Measurements from ENCODE around the gene DHCR24.
A peak's percentile ranks its signal among the peaks of the same experiment; 100 is the strongest.

The DHCR24 gene

DNA sequence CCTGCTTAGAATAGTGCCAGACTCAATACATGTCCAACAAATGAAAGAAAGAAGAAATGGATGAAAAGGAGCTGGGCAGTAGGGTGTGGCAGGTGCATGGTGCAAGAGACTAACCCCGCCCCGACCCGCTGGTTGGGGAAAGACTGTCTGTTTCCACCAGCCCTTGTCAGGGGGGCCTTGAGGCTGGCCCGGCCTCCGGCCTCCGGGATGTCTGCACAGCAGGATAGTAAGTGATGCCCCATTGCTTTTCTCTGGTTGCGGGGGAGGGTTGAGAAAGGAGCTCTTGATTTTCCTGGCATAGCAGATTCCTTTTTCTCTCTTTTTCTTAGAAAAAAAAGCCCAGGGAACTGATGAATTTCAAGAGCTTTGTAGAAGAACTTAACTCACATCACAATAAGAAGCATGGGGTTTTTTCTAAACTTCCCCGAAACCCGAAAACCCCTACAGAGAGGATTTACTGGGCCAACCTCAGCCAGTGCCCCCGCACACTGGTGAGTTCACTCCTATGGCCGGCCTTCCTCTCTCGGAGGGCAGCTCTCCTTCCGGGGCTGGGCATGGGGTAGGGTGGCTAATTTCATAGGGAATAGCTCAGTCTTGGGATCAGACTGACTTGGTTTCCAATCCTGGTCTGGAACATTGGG lies 73.4 kb downstream of the DHCR24 start:
- no peak for DNase-seq

DNA sequence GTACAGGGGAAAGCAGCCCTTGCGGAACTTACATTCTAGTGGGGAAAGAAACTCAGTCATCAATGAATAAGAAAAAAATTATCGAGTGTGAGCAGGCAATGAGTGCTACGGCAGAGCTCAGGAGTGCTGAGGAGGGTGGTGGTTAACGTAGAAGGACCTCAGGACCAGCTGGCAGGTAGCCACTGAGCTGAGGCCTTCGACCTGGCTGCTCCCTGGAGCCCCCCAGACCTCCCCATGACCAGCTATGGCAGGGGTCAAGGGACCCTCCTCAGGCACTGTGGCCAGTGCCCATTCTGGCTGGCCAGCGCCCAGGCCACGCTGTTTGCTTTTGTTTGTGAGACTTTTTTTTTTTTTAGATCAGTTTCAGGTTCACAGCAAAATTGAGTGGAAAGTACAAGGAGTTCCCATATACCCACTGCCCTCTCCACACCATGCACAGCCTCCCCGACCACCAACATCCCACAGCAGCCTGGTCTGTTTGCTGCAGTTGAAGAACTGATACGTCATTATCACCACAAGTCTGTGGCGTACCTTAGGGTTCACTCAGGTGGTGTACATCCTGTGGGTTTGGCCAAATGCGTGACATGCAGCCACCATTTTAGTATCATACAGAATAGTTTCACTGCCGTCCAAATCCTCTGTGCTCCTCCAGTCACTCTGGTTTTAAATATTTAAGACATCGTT lies 74.1 kb downstream of the DHCR24 start:
- no peak for DNase-seq

DNA sequence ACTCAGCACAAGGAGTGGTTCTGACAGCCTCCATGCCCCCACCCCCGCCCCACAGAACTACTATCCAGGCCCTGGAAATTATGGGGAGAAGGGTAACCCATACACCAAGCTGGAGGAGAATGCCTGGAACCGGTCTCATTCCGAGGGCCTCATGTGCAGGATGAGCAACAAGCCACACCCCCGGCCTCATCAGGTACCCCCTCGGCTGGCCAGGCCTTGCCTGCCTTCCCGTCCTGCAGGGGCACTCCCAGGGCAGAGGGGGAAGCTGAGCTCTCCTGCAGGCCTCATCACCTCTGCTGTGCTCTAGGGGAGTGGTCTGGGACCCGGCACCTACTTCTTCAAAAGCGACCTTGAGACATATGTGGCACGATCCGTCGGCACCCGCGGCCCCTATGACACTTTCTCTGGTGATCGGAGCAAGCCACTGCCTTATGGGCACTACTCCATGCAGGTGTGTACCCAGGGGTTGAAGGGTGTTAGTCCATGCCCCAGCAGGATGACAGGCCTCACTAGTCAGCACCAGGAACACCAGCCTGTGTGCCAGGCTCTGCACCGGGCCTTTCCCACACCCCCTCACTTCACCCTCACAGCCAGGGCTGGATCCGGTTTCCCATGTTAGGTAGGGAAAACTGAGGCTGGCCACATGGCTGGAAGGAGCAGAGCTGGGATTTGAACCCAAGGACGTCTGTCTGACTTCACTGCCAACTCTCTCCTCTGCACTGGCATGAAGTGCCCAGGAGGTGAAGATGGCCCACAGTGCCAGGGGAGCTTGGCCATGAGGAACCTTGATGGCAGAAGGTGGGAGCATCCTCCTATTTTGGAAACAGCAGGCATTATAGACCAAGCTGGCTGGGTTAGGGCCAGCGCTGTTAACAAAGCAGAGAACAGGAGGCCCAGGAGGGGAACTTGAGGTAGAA lies 75.0 kb downstream of the DHCR24 start:
- no peak for DNase-seq

DNA sequence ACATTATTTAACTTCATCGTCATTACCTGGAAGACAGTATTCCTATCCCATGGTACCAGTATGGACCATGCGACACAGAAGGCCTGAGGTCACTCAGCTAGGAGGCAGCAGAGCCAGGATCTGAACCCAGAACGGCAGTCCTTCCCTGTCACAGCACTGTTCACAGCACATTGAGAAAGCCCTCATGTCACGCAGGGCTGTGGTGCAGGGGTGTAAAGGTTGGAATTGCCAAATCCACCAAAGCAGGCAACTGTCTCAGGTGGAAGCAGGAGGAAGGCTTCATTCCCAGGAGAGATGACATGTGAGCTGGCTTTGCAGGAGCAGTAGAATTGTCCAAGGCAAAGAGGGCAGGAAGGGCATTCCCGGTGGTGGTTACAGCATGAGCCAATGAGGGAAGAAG lies 75.9 kb downstream of the DHCR24 start:
- DNase-seq: no peak

DNA sequence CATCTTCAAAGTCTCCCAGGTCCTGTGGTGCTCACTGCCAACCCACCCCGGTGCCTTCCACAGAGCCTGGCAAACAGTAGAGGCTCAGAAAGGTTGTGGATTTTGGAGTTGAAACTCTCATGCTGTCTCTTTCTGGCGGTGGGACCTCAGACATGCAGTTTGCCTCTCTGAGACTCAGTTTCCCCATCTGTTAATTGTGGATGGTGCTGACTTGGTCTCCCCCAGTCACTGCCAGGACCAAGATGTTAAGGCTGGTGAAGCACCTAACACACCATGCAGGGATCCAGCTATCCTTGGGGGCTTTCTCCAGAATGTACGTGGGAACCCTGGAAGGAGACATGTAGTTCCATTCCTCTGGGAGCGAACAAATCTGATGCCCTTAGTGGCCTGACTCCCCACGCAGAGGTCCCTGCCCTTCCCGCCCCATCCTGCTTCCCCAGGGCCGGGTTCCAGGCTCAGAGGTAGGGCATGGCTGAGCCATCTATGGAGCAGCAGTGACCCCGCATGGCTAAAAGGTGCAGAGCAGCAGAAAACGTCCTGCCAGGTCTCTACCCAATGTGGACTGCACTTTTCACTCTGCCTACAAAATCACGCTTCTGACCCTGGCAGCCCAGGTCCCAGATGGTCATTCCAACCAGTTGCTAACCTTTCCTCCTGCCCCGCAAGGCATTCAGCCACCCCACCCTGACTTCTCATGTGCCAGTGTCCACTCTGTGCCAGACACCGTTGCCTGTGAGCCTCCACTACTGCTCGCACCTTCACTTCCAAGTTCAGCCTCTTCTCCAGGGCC lies 76.6 kb downstream of the DHCR24 start:
- DNase-seq: peak; percentile 31

DNA sequence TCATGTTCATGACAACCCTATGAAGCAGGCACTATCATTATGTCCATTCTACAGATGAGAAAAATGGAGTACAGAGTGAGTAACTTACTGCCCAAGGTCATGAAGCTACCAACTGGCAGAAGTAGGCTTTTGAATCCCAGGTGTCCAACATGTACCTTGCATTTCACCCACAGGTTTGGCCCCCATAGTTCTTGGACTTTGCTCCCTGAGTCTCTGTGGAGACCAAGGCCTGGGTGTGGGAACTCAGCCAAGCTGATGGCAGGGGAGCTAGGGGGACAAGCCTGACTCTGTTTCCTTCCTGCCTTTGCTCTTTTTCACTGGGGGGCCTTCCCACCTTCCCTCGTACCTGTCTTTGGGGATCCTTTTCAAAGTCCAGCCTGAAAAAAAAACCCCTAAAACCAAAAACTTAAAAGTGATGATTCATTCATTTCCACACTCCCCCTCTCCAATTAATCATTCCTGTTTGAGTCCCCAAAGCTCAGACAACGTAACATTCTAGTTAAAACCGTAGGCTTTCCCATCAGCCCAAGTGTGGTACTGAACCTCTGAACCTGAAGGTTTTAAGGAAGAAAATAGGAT lies 77.4 kb downstream of the DHCR24 start:
- DNase-seq: no peak

DNA sequence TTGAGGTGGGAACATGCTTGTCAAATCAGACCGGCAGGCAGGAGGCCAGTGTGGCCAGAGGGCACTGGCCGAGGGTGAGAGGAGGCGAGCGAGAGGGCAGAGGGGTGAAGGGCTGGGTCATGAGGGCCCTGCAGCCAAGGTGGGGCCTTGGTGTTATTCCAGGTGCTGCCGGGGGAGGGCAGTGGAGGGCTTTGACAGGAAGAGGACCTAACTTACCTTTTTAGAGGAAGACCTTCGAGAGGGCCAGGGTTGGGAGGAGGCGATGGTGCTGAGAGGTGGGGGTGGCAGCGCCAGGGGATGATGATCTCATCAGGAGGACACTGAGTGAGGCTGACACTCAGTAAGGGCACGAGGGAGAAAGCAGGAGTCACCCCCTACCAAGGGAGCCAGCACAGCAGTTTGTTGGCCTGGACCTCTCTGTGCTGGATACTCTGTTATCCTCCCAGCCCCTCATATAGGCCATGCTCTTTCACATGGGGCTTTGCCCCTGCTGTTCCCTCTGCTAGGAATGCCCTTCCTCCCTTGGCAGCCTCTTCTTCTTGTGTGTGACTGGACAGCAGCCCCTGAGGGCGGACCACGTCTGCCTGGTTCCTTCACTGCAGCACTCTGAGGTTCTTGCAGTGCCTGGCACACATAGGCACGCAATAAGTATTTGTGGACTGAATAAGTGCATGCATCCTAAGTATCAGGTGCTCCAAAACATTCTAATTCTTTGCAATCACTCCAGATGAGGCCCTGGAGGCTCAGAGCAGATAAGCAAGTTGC lies 78.4 kb downstream of the DHCR24 start:
- no peak for DNase-seq

DNA sequence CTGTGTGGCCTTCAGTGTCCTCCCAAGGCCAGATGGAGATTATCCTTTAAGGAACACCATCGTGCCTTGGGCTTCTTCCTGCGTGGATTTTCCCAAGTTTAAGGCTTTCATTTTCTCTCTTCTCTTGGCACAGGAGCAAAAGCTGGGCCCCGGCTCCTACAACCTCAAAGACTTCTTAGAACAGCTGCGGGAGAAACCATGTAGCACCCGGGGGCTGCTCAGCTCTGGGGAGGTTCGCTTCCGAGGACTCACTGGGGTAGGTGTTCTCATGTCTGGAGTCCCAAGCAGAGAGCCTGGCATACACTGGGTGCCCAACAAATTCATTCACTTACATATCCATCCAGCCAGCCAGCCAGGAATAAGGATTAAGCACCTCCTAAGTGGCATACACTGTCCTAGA lies 79.2 kb downstream of the DHCR24 start:
- no peak for DNase-seq

DNA sequence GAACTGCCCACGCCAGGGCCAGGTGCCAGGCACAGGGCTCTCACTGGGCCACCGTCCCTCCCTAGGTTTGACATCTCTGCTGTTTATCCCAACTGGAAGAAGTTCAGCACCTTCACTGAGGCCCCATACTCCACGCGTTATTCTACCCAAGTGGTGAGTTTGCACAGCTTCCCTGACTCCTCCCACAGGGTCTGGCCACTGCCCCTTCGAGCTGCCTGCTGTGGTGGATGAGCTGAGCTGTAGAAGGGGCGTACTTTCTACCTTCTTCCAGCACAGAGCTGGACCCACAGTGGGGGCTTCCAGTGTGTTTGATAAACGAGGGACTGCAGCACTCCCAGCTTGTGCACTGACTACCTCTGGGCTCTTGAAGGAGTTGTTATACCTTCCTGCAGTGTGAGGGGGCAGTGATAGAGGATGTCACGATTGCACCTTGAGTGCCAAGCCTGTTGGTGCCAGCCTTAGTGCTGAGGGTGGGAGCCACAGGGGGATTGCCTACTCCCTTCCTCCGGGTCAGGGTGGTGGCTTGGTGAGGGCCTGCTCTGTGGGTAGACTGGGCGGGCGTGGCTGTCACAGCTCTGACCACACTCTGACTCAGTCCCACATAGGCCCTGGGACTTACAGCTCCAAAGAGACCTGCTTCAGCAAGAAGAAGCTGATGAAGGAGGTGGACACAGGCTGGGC lies 79.9 kb downstream of the DHCR24 start:
- DNase-seq: no peak

DNA sequence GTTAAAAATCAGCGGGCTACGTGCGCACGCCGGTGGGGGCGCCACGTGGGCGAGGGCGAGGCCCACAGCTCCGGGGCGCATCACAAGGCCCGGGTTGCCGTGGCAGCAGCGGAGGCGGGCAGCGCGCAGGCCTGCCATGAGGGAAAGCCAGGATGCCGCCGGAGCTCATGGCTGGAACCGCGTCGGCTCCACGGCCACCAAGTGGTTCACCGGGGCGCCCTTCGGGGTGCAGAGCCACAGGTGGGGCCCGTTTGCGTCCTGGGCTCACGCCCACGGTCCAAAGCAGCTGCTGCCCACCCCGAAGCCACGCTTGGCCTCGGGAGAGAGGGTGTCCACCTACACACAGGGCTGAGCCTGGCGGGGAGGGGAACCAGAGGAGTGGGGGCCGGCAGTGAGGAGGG lies 81.0 kb downstream of the DHCR24 start:
- no peak for DNase-seq

DNA sequence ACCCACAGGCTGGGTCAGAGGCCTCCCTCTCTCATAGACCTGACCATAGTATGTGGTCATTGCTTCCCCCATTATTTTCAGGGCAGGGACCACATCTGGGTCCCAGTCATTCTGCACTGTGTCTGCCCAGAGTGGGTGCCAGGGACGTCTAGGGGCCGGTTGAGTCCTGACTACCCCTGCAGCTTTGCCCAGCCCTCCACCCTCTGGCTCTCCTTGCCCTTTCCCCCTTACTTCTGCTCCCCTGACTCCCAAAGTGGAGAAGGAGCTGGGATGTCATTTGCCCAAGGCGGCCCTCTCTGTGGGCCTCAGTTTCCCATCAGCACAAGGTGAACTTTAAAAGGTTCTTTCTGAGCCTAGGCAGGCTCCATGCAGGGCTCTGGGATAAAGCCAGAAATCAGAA lies 81.5 kb downstream of the DHCR24 start:
- DNase-seq: no peak

DNA sequence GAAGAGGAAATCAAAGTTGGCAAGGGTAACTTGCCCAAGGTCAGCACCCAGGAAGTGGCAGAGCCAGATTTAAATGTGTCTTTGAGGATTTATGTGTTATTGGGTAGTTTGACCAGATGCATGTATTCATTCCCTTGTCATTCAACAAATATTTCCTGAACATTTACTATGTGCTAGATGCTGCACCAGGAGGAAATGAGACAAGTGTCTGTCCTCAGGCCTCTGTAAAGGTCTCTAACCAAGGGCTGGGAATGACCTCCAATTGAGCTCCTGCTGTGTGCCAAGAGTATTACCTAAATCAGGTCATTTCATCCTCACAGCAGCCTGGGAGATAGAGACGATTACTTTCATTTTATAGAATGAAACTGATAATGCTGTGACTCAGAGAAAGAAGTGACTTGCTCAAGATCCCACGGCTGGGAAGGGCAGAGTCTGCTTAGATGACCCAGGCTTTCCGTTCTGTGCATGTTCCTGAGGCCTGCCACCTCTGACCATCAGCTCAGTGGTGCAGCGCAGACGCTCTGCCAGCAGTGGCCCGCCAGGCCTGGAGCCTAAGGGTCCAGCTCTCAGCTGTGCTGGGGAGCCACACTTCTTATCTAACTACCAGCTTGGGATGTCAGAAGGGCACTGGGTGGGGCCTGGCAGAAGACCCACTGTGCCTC lies 82.4 kb downstream of the DHCR24 start:
- no peak for DNase-seq

DNA sequence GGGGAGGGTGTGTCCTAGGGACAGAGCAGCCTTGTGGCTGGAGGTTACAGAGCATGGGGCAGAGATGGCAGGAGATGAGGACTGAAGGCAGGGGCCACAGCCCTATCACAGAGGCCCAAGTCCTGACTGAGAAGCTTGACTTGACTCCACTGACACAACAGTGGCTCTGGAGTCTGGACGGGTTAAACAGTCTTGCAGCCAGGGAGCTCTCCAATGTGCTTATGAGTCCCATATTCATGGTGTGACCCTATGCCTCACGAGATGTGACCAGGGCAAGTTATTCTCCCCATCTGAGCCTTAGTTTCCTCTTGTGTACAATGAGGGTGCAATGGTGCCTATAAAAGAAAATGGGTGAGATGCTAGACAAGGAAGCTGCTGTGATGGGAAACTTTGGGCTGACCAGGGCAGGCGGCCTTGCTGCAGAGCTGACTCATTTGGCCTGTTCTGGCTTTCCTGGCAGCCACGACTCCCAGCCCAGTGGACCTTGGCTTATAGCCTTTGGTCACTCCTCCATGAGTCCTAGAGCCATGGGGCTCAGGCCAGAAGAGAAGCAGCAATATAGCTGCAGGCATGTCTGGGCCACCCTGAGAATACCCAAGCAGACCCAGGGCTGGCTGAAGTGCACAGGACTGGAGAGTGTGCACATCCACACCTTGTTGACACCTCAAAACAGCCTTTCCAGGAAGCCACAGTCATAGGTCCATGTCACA lies 83.1 kb downstream of the DHCR24 start:
- no peak for DNase-seq

DNA sequence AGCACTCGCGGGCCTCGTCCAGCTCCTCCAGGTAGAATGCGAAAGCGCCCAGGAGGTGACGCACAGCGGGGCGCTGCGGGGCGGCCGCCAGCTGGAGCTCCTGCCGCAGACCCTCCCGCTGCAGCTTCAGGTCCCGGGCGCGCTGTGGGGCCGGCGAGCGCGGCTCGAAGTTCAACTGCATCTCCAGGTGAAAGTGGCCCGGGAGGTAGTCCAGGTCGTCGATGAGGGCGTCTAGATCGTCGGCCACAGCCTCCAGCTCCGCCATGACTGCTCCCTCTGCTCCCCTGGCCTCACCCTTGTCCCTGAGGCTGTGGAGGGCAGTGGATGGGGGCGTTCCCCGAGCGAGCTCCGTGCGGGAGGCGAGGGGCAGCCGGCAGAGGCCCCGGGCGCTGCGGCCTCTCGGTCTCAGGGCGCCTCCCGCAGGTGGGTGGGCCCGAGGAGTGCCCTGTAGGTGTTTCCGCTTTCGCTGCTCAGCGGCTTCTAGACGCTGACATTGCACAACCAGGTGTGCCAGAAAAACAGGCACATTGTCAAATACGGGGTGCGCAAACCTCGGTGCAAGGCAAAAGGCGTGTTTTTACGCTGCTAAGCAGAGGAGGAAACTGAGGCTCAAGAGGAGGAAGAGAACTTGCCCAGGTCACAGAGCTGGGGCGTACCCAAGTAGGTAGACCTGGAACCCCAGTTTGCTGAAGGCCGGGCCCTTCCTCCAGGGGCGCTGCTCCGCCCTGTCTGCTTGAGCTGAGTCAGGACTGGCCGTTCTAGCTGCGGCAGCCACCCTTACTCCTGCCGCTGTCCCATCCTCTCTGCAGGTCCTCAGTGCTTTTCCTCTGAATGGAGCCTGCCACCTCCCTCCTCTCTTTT lies 85.9 kb downstream of the DHCR24 start, which contains the start of gene TTC22:
Gene TTC22 (minus strand): TSS at position 425 of the 861 bp plus-strand sequence. CDS start 160 bp downstream, at position 265.
- no peak for DNase-seq

DNA sequence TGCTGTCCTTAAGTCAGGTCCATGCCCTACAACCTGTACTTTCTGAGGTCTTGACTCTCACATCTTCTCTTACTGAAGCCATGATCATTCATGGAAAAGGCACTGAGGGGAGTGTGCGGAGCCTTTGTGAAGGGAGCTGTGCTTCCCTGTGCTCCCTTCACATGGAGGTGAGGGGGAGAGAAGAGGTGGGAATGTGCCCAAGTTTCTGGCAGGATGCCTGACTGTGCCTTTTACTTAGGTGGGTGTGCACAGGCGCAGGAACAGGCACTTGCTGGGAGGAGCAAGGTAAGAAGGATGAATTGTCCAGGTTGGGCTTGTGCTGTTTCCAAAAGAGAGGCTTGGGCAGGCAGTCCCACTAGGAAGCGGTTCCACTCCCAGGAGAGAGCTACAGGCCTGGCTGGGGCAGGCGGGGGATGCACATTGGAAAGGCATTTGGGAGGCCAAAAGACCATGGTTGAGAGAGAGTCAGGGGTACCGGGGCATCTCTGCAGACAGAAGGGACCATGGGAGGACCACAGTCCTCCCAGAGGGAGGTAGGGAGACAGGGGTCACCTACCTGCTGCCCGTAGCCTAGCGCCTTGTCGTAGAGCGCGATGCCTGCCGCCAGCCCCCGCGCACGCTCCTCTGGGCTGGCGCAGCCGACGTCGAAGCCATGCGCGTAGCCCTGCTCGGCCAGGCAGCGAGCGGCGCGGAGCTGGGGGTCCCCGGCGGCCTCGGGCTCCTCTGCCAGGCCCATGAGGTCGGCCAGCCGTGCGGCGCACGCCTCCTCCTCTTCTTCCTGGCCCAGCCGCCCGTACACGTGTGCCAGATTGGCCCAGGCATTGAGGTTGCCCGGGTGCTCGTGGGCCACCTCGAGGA lies 86.7 kb downstream of the DHCR24 start:
- no peak for DNase-seq

All from NCI-H2227 treated with DMSO at 0.1 percent for 48 hours (cell line).